Measurements from ENCODE around the gene CLCF1.

Gene CLCF1

DNA sequence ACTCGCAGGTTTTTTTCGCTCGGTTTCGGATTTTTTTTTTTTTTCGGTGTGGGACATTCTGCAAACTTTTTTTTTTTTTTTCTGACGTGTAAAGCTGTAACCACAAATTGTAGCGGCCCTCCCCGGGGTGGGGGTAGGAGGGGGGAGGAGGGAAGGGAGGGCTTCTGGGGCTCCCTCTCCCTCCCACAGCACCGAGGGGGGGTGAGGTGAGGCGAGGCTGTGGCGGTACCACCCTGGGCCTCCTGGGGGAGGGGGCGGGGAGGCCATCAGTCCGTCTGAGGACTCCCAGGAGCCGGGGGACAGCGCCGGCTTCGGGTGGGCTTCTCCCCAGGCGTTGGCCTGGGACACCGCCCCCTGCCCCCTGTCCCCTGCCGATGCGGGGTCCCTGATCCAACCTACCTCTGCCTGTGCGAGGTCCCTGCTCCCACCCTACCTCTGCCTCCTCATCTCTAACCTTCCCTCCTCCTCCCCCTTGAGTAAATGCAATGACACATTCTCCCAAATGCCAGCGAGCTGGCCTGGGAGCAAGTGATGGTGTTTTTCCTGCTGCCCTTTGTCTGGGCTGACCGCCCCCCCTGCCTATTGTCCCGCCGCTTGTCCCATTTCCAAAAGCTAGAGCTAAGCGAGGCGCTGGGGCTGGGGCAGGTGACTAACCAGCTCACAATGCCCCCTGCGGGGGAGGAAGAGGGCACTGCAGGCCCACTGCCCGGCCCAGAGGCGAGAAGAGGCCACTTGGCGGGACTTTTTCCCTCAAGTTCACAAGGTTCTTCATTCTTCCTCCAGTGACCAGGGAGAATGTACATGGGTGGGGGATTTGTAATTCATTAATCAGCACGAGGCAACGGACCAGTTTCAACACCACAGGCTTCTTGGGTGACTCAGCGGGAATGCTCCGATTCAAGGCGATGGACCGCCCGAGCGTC lies 511 bp upstream of the CLCF1 start:
- no peak for DNase-seq

DNA sequence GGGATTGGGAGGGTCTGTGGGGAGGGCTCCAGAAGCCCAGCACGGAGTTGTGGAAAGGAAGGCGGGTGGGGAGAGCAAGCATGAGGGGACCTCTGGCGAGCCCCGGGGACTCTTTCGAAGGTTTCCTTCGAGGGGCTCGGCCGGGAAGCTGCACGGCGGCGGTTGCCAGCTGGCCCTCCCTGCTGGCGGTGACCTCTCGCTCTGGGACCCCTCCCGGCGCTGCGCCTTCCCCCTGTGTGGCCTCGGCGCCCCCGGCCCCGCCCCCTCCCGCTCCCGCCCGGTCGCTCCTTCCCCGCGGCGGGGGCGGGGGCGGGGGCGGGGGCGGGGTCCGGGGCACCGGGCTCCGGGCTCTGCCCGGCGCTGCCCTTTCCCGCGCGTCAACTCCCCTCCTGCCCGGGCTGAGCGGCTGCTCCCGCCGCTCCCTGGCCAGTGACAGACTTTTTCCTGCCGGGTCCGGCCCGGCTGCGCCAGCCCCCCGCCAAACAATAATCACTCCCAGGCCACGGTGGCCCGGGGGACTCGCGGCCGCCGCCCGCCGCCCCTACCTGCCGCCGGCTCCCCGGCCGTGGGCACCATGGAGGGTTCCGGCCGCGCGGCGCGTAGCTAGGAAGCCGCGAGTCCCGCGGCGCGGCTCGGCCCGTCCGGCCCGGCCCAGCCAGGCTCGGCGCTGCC lies 941 bp downstream of the CLCF1 start:
- DNase-seq: no peak

DNA sequence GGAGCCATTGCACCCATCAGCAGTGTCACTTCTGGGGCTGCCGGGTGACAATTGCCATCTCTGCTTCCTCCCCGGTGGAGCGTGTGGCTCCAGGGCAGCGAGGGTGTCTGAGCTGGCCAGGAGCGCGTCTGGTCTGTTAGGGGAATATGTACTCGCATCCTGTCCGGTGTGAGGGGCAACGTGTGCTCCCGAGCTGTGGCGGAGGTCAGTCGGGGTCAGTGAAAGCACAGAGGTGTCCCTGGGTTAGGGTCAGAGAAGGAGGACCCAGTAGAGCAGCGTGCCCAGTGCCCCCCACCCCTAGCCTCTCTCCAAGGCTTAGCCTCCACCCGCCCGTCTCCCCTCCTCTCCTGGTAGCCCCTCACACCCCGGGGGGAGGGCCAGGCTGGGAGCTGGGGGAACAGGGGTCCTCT lies 1.5 kb downstream of the CLCF1 start:
- no peak for DNase-seq

DNA sequence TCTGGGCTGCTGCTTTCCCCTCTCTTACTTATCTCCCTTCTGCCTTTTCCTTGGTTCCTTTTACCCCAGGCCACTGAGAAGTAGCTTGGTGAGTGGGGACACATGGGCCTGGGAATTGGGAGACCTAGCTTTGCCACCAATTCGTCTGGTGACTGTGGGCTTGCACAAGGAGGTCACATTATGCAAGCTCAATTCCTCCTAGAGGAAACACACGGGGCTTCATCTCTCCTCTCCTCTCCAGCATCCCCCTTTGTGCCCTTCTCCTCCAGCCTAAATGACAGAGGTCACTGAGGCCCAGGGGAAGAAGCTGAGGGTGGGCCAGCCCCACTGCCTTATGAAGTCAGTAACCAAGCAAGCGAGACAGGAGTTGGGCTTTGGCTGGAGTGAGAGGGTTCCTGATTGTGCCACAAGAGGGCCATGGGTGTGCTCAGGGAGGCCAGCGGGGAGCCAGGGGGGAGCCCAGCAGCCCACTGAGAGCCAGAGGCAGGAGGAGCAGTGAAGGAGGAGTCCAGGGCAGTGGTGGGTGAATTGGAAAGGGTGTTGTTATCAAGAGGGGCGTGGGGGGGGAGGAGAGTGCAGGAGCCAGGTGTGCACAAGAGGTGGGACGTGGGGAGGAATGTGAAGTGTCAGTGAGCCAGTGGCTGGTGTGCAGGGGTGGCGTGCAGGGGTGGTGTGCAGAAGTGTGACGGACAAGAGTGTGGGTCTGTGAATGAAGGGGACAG lies 2.0 kb downstream of the CLCF1 start:
- no peak for DNase-seq

DNA sequence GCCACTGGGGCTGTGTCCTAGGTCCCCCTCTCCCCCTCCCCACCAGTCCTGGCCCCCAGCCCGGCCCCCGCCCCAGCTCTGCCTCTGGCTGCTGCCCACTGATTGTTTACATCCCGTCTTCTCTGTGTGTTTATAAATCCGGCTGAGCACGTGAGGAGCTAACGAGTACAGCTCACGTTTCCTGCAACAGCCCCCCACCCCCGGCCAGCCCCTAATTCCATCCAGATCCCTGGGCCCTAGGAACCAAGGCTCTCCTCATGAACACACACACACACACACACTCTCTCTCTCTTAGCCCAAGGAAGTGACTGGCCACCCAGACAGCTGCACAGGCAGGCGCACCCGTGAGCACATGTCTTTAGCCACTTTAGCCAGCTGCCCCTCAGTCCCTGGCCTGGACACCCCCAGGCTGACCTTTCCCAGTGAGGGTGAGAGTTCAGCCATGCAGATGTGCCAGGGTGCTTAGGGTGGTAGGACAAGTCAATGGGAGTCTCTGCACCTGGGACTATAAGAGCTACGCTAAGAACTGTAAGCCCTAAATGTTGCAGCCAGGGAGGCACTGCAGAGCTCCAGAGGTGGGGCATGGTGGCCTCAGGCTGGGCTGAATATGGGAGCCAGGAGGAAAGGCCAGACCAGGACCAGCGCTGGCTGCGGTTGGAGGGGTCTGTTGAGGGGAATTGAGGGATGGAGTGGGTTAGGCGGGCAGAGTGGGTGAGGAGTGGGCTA lies 2.9 kb downstream of the CLCF1 start:
- DNase-seq: no peak

DNA sequence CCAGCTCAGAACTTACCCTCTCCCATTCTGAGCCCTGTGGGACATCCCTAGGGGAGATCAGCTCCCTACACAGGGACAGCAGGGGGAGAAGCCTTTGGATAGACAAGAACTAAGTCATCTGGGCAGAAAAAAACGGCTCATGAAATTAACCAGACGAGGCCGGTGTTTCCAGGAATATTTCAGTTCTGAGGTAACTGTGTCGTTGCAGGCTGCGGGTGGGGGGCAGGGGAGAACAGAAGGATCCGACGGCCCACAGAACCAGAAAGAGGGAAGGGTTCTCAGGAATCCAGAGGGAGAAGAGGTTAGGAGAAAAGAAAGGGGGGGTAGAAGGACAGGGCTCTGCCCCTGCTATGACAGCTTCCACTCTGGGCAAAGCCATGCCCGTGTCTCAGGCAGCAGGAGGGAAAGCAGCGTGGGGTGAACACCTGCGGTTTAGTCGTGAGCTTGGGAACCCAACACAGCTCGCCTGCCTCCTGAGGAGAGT lies 3.6 kb downstream of the CLCF1 start:
- DNase-seq: no peak

DNA sequence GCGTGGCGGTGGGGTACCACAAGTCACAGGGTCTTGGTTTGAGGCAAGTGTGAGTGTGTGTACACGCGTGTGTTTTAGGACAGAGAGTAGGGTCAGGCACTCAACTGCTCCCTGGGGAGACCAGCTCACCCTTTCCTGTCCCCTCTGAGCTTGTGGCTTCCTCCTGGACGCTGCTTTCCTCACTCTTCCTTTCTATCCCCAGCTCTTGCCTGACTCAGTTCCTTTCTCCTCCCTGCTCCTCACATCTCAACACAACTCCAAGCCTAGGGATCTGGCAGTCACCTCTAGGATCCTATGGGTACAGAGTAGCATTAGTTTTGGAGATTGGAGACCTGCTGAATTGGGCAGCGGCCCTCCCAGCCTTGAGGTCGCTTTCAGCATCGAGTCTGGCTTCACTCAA lies 4.1 kb downstream of the CLCF1 start:
- DNase-seq: no peak

DNA sequence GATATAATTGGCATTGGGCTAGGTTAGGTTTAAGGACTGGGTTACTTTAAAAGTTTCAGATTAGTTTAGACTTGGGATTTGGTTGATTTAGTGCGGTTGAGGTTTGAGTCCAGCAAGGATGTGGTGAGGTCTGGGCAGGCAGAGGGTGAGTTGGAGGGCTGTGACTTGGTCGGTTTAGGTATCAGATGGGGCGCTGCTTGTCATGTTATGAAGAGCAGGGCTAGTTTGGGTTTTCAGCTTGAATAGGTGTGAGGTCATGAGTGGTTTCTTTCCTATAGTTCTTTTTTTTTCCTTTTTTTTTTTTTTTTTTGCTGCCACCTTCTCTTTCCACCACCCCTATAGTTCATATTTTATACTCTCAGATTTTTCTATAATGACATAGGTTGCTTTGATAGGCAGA lies 4.8 kb downstream of the CLCF1 start:
- DNase-seq: no peak

DNA sequence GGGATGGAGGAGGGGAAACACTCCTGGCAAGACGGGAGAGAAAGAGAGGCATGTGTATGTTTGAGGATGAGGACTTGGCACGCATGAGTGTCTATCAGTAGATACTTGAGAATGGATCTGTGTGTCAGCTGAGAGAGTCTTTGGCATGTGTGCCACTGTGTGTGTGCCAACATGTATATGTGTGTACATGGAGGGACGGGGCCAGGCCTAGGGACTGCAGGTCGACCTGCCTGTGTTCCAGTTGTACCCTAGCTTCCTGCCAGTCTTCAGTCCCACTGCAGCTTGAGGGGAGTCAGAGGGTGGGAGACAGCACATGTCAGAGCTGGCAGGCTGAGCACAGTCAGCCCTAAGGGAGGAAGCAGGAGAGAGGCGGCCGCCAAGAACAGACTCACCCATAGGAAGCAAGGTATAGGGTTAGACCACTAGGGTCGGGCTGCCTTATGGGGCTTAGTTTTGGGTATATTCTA lies 5.6 kb downstream of the CLCF1 start:
- no peak for DNase-seq

DNA sequence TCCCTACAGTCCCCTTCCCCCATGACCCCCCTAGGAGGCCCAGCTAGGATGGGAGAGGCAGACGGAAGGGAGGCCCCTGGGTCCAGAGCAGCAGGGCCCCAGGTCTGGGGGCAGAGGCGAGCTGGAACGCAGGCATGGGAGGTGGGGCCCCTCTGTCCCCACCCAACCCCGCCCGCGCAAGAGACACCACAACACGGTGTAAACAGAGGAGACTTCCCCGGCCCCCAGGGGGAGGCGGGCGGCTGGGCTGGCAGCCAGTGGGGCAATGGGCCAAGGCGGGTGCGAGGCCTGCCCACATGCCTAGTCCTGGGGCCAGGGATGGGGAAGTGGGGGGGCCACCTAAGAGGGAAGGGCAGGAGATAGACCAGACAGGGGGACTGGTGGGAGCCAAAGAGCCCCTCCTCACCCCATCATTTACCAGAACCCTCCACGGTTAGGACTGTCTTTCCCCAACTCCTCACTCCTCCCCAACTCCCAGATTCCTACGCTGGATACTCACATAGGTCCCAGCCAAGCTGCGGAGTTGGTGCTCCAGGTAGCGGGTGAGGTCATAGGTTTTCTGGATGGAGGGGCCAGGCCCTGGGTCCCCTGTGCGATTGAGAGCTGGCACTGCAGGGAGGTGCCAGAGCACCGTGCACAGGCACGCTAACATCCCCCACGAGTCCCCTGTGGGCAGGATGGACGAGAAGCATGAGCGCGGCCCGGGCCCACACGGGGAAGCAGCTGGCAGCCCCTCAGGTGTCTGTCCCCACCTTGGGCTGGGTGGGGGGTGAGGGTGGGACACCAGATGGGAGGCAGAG lies 6.2 kb downstream of the CLCF1 start:
- DNase-seq: no peak

DNA sequence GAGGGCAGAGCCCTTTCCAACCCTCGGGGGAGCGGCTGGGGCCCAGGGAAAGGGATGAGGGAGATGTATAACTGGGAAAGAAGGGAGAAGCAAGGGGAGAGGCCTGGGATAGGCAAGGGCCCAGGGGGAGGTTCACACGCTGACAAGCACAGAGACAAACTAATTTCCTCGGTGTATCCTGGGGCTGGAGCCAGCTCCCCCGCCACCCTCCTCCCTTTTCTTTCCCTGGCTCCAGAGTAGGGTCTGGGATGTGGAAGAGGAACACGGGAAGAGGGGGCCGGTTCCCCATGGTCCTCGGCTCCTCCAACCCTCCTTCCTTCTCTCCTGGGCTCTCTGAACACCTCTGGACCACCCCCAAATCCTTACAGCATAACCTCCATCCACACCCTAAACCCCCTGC lies 6.9 kb downstream of the CLCF1 start:
- DNase-seq: no peak

DNA sequence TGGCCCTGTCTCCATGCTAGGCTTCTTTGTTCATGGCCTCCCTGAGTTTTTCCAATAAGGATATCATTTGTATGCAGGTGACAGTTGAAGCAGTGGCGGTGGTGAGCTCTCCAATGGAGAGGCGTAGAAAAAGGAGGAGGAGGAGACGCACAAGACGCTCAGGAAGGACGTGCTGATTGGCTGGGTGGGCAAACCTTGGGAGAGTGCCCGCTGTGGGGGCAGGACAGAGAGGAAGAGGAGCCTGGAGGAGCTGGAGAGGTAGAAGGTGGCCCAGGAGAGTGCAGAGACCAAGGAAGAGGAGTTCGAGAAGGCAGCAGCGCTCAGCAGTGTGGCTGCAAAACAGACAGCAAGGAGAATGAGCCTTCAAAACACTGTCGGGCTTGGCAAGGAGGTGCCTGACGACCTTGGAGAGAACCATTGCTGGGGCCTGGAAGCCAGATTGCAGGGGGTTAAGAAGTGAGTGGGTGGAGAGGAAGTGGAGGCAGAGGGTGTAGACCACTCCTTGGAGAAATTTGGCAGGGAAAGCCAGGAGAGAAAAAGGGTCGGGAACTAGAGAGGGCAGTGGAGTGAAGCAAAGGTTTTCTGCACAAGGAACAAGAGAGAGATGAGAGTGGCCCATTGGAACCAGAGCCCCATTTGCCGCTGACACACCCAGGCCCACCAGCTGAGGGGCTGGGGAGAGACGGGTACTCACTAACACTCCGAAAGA lies 7.5 kb downstream of the CLCF1 start:
- DNase-seq: no peak

DNA sequence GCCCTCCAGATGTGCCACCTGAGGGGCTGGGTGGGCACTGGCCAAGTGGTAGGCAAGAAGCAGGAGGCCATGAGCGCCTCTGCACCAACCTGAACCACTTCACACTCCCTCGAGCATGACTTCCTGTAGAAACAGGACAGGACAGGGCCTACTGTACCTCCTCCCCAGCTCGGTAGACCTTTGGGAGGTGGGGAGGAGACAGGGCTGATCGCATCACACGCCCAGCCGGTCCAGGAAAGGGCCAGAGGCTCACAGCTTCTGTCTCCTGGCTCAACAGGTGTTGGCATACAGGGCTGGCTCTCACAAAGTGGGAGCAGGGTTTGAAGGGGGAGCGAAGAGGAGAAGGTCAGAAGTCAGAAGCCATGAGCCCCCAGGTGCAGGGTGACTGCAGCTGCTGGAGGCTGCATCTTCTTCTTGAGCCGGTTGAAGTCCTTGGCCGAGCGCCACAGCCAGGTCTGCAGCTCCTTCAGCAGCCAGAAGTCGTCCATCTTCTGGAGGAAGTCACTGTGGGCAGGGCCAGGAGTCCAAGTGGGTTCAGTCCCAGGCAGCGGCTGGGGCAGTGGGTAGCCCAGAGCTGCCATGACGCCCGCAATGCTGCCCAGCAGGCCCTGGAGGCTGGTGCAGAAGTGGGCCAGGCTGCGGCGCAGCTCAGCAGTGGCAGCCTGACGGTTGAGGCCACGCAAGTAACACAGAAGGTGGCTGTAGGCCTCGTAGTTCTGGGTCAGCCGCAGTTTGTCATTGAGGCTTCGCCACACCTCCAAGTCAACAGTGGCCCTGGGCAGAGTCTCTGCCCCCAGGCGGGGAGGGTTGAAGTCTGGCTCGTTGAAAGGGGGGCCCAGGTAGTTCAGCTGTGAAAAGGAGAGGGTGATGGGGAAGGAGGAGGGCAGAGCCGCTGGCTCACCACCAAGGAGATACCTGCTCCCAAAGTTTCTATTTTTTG lies 8.3 kb downstream of the CLCF1 start:
- DNase-seq: no peak

DNA sequence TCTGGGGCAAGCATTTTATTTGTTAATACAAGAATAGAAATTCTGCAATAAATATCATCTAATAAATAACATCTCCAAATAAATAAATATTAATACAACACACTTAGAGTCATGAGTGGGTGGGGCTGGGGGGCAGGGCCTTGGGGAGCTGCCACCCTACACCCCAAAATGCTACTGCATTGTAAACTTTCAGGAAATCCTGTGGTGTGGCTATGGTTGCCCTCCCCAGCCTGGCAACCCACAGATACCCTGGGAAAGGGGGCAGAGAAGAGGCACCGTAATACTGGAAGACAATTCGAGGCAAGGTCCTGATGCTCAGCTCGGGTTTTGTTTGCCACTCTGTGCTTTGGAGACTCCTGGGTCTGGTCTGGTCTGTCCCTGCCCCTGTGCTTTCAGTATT lies 9.2 kb downstream of the CLCF1 start:
- DNase-seq: no peak

DNA sequence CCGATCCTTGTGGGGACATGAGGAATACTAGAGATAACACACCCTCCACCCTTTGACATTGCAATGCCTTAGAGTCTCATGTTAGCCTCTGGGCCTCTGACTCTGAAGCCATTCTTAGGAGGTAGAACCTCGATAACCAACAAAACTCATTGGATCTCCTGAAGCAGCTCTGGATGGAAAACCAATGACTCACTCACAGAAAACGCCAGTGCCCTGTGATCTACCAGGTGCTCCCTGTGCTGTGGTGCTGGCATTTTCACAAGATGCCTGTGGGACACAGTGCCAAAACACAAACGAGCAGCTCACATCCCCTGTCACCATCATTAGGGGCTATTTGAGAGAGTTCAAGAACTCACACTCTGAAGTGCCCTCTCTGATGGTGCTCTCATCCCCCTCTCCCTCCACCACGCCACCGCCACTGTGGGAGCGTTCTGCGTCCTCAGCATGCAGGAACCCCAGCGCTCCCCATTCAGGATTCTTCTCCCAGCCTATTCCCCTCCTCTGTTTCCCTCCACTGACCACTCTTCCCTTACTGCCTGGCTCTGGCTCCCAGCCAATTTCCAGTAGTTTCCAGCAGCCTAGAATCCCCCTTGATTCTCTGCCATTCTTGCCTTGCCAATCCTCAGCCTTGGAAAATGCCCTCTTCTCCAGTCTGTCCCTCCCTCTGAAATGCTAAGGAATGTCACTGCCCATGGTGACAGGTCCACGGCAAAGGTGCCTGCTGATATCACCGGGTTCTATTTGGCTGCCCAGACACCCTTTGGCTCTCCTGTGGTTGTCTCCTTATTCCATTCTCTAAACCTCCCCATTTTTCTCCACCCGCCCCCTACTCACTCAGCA lies 15.3 kb downstream of the CLCF1 start:
- DNase-seq: no peak

DNA sequence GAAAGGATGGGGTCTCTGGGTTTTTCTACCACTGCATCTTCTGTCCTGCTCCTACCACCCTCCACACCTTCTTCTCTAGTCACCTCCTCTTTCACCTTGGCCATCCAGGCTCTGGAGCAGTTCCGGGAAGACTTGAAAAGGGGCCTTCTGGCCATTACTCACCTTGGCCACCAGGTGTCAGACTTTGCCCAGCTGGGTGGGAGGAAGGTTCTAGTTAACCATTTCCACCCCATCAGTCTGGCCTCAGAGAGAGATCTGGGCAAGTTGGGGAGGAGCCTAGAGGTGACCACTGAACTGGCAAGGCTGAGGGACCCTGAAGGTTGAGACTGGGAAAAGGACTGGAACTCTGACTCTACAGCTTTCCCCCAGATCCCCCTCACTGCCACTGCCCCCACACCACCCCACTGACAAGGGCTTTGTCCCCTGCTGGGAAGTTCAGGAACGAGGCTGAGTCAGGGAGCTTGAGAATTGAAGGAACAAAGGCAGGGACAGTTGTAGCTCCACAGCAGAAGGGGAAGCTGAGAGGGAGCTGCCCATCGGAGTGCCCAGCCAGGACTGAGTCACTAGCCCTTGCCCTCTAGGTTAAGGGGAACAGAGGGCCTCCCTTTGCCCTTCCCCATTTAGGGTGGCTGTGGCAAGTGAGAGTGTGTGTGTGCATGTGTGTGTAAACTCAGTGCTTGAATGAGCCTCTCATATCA lies 16.4 kb downstream of the CLCF1 start:
- peak; percentile 23 for DNase-seq

DNA sequence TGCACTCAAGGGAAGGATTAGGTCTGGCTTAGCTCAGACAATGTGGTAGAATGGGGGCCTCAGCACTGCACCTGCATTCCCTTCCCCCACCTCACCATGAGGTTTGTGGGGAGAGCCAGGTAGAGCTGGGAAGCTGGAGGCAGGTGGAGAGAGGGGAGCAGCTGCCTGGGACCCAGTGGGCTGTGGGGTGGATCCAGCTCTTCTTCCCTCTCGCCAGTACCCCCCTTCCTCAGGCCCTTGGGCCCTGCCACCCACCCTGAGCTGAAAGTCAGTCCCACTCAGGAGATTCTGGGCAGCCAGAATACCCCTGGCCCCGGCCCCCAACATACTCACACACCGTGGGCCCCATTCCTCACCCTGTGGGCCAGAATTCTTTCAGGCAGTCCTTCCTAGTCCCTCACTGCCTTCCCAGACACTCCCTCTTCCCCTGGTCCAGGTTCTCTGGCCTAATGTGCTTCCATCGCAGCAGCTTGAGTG lies 17.0 kb downstream of the CLCF1 start:
- DNase-seq: no peak

DNA sequence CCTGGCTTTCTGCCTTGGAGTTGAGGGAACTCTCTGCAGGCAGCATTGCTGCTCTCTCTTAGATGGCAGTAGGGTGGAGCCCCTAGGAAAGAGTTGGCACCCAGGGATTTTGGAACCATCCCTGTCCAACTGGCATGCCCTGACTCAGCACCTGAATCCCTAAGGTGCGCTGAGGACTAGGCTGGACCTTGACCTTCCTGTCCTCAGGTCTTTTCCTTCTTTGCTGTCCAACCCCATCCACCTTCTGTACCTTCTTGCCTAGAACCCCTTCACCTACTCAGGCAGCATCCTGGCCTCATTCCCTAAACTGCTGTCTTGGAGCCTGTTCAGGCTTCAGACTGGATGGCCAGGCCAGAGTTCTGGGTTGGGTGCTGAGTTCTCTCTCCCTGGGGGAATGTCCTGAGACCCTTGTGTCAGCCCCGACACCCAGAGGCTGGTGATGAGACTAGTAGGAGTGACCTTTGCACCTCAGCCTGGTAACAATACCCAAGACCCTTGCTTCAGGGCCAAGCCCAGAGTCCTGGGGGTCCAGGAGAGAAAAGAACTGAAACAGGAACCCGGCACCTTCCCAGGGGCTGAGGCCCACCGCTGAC lies 17.5 kb downstream of the CLCF1 start:
- no peak for DNase-seq
